Prostate gland (tissue), 2 donors: ENCODE data around the gene NUDT8.

Experiments used
- CTCF ChIP-seq, 4 experiments: fragments of 200-600 bp in 2 of 4; fragments of 450-650 bp in 2 of 4; sonication (generic) in 2 of 4; IDR thresholded peaks; 1 replicate in 3 of 4; 2 replicates in 1 of 4; pipeline ENCODE4 v1.5.1; 2016 to 2019; ENCODE audit warnings: antibody characterized with exemption in 4 of 4, mild to moderate bottlenecking in 2 of 4, moderate library complexity in 2 of 4
- POLR2A ChIP-seq: fragments of 450-650 bp; IDR thresholded peaks from one replicate; pipeline ENCODE4 v1.6.1; 2016; ENCODE audit warnings: antibody characterized with exemption, mild to moderate bottlenecking

- TF ChIP-seq POLR2A = no peak
- no peak for TF ChIP-seq CTCF (IDR thresholded peaks at IDR 0.05)
Observed at GRCh38 chr11:67634366-67635230, 4.9 kb upstream of the NUDT8 start.
